ENCODE measurements around the gene MYG1. TPM values are rescaled to one million over a fixed set of nuclear protein-coding genes. Genes with fewer than 3 reads are reported as not detected.

MYG1 gene
- total and polyA plus RNA-seq, 2 donors (not counting 3 experiments of a cell fraction or from before 2014, with no cell fraction given): 65.5 to 65.8 TPM

DNA sequence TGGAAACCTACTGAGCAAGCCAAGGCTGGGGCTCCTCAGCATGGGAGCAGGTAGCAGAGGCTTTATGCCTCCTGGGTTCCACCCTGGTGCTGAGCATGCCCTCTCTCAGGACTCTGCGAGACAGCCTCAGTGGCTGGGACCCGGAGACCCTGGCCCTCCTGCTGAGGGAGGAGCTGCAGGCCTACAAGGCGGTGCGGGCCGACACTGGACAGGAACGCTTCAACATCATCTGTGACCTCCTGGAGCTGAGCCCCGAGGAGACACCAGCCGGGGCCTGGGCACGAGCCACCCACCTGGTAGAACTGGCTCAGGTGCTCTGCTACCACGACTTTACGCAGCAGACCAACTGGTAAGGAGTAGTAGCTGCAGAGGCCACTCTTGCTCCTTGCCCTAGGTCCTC, 23.0 kb upstream of the MYG1 start:
- ChIA-PET POLR2A (no interaction called here), CTCF (interaction anchor here (0.8 to 2.2 kb wide), 2 partner anchors 31 to 62 kb away, joined by 3 to 21 read pairs; no protein-coding TSS in a partner anchor)
- H3K36me3 ChIP-seq (ENCODE audit: control insufficient read depth in 2 of 2, extremely low read depth in 1 of 2, insufficient read depth in 2 of 2, low read length in 2 of 2): peaks cover 8 to 10% of the 10 kb centered on the region in 2 experiments
- FAIRE-seq (no peak), DNase-seq (ENCODE audit: low read depth, low spot score) (no peak)
- peaks cover 5% of the 10 kb centered on the region for H3K79me2 ChIP-seq (ENCODE audit: control insufficient read depth, insufficient read depth, low read length)
- no peak overlapping the region for H2AFZ ChIP-seq (ENCODE audit: low read depth, low read length)
- no peaks in the 10 kb centered on the region for H3K4me1 ChIP-seq (ENCODE audit: control insufficient read depth, extremely low read depth, insufficient read depth, low read length)
- BruUV-seq (replicated peaks): no TSS peak
- TF ChIP-seq JUN (IDR thresholded peaks at IDR 0.05; ENCODE audit: borderline replicate concordance, insufficient read depth, insufficient read length, low read depth) (no peak), POLR2AphosphoS5 (IDR thresholded peaks at IDR 0.05; ENCODE audit: insufficient read depth, low read depth, low read length) (no peak), EZH2 (IDR thresholded peaks at IDR 0.05; ENCODE audit: borderline replicate concordance, low read depth, low read length, severe bottlenecking) (no peak), POLR2A (IDR thresholded peaks at IDR 0.05; ENCODE audit: low read depth, low read length) (no peak), GATA2 (IDR thresholded peaks at IDR 0.05; ENCODE audit: insufficient read depth, insufficient read length, low read depth, low read length) (no peak), FOS (IDR thresholded peaks at IDR 0.05; ENCODE audit: borderline replicate concordance, insufficient read depth, low read length) (no peak), MYC (IDR thresholded peaks at IDR 0.05; ENCODE audit: low read depth, low read length) (no peak)
- TF ChIP-seq, protein P1, sequence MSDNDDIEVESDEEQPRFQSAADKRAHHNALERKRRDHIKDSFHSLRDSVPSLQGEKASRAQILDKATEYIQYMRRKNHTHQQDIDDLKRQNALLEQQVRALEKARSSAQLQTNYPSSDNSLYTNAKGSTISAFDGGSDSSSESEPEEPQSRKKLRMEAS (IDR thresholded peaks at IDR 0.05; ENCODE audit: insufficient read depth, insufficient read length): no peak
- TF ChIP-seq, protein P2, sequence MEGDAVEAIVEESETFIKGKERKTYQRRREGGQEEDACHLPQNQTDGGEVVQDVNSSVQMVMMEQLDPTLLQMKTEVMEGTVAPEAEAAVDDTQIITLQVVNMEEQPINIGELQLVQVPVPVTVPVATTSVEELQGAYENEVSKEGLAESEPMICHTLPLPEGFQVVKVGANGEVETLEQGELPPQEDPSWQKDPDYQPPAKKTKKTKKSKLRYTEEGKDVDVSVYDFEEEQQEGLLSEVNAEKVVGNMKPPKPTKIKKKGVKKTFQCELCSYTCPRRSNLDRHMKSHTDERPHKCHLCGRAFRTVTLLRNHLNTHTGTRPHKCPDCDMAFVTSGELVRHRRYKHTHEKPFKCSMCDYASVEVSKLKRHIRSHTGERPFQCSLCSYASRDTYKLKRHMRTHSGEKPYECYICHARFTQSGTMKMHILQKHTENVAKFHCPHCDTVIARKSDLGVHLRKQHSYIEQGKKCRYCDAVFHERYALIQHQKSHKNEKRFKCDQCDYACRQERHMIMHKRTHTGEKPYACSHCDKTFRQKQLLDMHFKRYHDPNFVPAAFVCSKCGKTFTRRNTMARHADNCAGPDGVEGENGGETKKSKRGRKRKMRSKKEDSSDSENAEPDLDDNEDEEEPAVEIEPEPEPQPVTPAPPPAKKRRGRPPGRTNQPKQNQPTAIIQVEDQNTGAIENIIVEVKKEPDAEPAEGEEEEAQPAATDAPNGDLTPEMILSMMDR (IDR thresholded peaks at IDR 0.05; ENCODE audit: extremely low read depth in 1 of 2, insufficient read depth in 1 of 2, low read depth in 1 of 2, low read length in 2 of 2): no peak
- H4K20me1 ChIP-seq (replicated peaks; ENCODE audit: control insufficient read depth, extremely low read depth, insufficient read depth, low read length): no peaks in the 10 kb centered on the region
- dilution Hi-C loops (cut with MboI; ENCODE audit: extremely low pct_ligation_motif_present, low sequenced_read_pairs): no loop called here
- H3K4me2 ChIP-seq (ENCODE audit: insufficient read depth, low read length): no peak overlapping the region
- intact Hi-C loops (cut with micrococcal nuclease): loop anchor here (1.0 kb wide), 1 partner anchor 27 kb away; no protein-coding TSS in a partner anchor
- H3K4me3 ChIP-seq (replicated peaks in 1 of 3; ENCODE audit: insufficient read depth in 1 of 3, low read depth in 1 of 3, low read length in 3 of 3): no peak overlapping the region
- H3K27ac ChIP-seq (ENCODE audit: insufficient read depth, low read depth, low read length): no peak overlapping the region
- no peaks in the 10 kb centered on the region for H3K27me3 ChIP-seq (ENCODE audit: control insufficient read depth in 2 of 2, insufficient read depth in 2 of 2, low read length in 2 of 2)
- no peaks in the 10 kb centered on the region for H3K9me3 ChIP-seq (replicated peaks; ENCODE audit: control insufficient read depth, insufficient read depth, low read length)
- H3K9ac ChIP-seq (replicated peaks; ENCODE audit: extremely low read depth, insufficient read depth, low read length): no peak overlapping the region
- no peaks in the 10 kb centered on the region for H3K9me1 ChIP-seq (replicated peaks; ENCODE audit: control insufficient read depth, extremely low read depth, insufficient read depth, low read length)

Data from endothelial cell of umbilical vein (primary cell).